A673 (cell line): Measurements from ENCODE around the gene PLA2G4F. TPM values are rescaled to one million over a fixed set of nuclear protein-coding genes. Genes with fewer than 3 reads are reported as not detected.

ENCODE experiments used
- BruUV-seq: library from RNA; stranded (reverse); fragments of 400-500 nt; replicated peaks from 2 replicates; lab custom pipeline; 2021; lab: Mats Ljungman, UMichigan
- CTCF ChIA-PET: fragments of 300-600 bp; sonication (Branson Sonifier 250); formaldehyde crosslinking; loops from one replicate; lab custom pipeline; 2022; ENCODE audit warnings: antibody characterized with exemption; lab: Charles Lee
- POLR2A ChIA-PET: fragments of 300-600 bp; sonication (Branson Sonifier 250); formaldehyde crosslinking; loops from one replicate; lab custom pipeline; 2022; ENCODE audit warnings: antibody characterized with exemption; ENCODE audit not compliant: low non-redundant PET; lab: Charles Lee
- DNase-seq: peaks from one replicate; pipeline ENCODE4 v3.0.0-alpha.2; 2015; ENCODE audit warnings: low spot score
- H3K27ac ChIP-seq: fragments of 200-600 bp; sonication (generic); 2 replicates; pipeline ENCODE4 v1.5.1; 2016; ENCODE audit warnings: mixed run types, low read depth, mild to moderate bottlenecking, mixed read lengths, antibody characterized with exemption, low read length; ENCODE audit not compliant: poor library complexity, severe bottlenecking
- H3K27me3 ChIP-seq: fragments of 200-600 bp; sonication (generic); replicated peaks from 2 replicates; pipeline ENCODE4 v1.6.1; 2017; ENCODE audit warnings: mixed run types, low read depth, mild to moderate bottlenecking, mixed read lengths, antibody characterized with exemption, low read length; ENCODE audit not compliant: insufficient read depth, poor library complexity
- H3K36me3 ChIP-seq: fragments of 200-600 bp; sonication (generic); 2 replicates; pipeline ENCODE4 v1.6.1; 2016; ENCODE audit warnings: mixed run types, mild to moderate bottlenecking, mixed read lengths, antibody characterized with exemption, low read length; ENCODE audit not compliant: insufficient read depth, poor library complexity, severe bottlenecking
- H3K4me1 ChIP-seq: fragments of 200-600 bp; sonication (generic); 2 replicates; pipeline ENCODE4 v1.6.1; 2017; ENCODE audit warnings: mixed run types, mild to moderate bottlenecking, mixed read lengths, antibody characterized with exemption, low read length; ENCODE audit not compliant: insufficient read depth, poor library complexity, severe bottlenecking
- H3K4me3 ChIP-seq: fragments of 200-600 bp; sonication (generic); 2 replicates; pipeline ENCODE4 v1.5.1; 2016; ENCODE audit warnings: low read depth, mixed run types, mild to moderate bottlenecking, mixed read lengths, low read length; ENCODE audit not compliant: poor library complexity, severe bottlenecking
- H3K9me3 ChIP-seq: fragments of 200-600 bp; sonication (generic); 2 replicates; pipeline ENCODE4 v1.6.1; 2016; ENCODE audit warnings: mixed run types, low read depth, mild to moderate bottlenecking, mixed read lengths, antibody characterized with exemption, low read length; ENCODE audit not compliant: poor library complexity, severe bottlenecking
- CTCF ChIP-seq: fragments of 300-800, 200-600 bp; sonication (generic); conservative IDR thresholded peaks from 2 replicates; pipeline ENCODE4 v1.5.1; 2017; ENCODE audit warnings: low read depth, mild to moderate bottlenecking, antibody characterized with exemption, low read length, moderate library complexity, mixed read lengths
- EZH2 ChIP-seq: fragments of 200-600 bp; sonication (generic); IDR thresholded peaks from 2 replicates; pipeline ENCODE4 v1.6.1; 2017; ENCODE audit warnings: borderline replicate concordance, low read depth, mild to moderate bottlenecking, mixed read lengths, antibody characterized with exemption, low read length; ENCODE audit not compliant: poor library complexity, severe bottlenecking
- intact Hi-C: fragments of 100-400 bp; cut with micrococcal nuclease; formaldehyde crosslinking; loops from one replicate; pipeline ENCODE4 v1.10.0; 2022; ENCODE audit not compliant: unreplicated experiment
- total RNA-seq: library from RNA; stranded (reverse); gene quantifications from 2 replicates; pipeline ENCODE4 v1.2.3, GENCODE V29; 2021

Gene PLA2G4F
- total RNA-seq, 1 experiment from 2014 or later, result not detected

- H3K27me3 ChIP-seq, result no peaks in the 10 kb centered on the region
- ChIA-PET CTCF (no interaction called here), POLR2A (no interaction called here)
- intact Hi-C loops, result no loop called here
- no peak for DNase-seq
- no TSS peak for BruUV-seq
- H3K4me3 ChIP-seq, result no peak overlapping the region
- no peaks in the 10 kb centered on the region for H3K9me3 ChIP-seq
- peaks cover 16% of the 10 kb centered on the region for H3K36me3 ChIP-seq
- TF ChIP-seq CTCF, result no peak
- TF ChIP-seq EZH2, result no peak
- H3K27ac ChIP-seq, result no peak overlapping the region
- no peaks in the 10 kb centered on the region for H3K4me1 ChIP-seq
These were observed 38.1 kb upstream of the PLA2G4F start for GRCh38 chr15:42194513-42194912.

- ChIA-PET CTCF (interaction anchor here (0.6 kb wide), 1 partner anchor 530 kb away, joined by 4 read pairs; no protein-coding TSS in a partner anchor), POLR2A (no interaction called here)
These were observed 36.9 kb upstream of the PLA2G4F start for GRCh38 chr15:42193383-42193782.

GRCh38 chr15:42191610-42192346 is 35.3 kb upstream of the PLA2G4F start:
- no TSS peak for BruUV-seq
- no peaks in the 10 kb centered on the region for H3K9me3 ChIP-seq
- POLR2A ChIA-PET, result no interaction called here
- no peak overlapping the region for H3K27ac ChIP-seq
- intact Hi-C loops, result no loop called here
- H3K36me3 ChIP-seq, result peaks cover 13% of the 10 kb centered on the region
- DNase-seq, result no peak
- no peaks in the 10 kb centered on the region for H3K27me3 ChIP-seq
- CTCF ChIA-PET, result no interaction called here
- H3K4me1 ChIP-seq, result no peaks in the 10 kb centered on the region
- no peak for TF ChIP-seq EZH2
- no peak for TF ChIP-seq CTCF
- no peak overlapping the region for H3K4me3 ChIP-seq

More at GRCh38 chr15:42193383-42193782, 36.9 kb upstream of the PLA2G4F start:
- Histone ChIP-seq H3K4me3 (no peak overlapping the region), H3K4me1 (no peaks in the 10 kb centered on the region), H3K9me3 (no peaks in the 10 kb centered on the region), H3K27me3 (no peaks in the 10 kb centered on the region), H3K36me3 (peaks cover 19% of the 10 kb centered on the region), H3K27ac (no peak overlapping the region)
- intact Hi-C loops, result no loop called here
- BruUV-seq, result no TSS peak
- DNase-seq, result no peak
- TF ChIP-seq CTCF (no peak), EZH2 (no peak)
